Limb (tissue), 2 donors: ENCODE results near the gene IMPDH1.
A peak's percentile ranks its signal among the peaks of the same experiment; 100 is the strongest.

Experiments used
- DNase-seq, 2 donors: peaks; one replicate each; pipeline ENCODE4 v3.0.0-alpha.2; 2016; ENCODE audit errors: extremely low spot score in 2 of 2

IMPDH1 gene

GRCh38 chr7:128405471-128406313 is 4.1 kb downstream of the IMPDH1 start:
- peak in 1 of 2 donors; percentile 76 for DNase-seq

DNA sequence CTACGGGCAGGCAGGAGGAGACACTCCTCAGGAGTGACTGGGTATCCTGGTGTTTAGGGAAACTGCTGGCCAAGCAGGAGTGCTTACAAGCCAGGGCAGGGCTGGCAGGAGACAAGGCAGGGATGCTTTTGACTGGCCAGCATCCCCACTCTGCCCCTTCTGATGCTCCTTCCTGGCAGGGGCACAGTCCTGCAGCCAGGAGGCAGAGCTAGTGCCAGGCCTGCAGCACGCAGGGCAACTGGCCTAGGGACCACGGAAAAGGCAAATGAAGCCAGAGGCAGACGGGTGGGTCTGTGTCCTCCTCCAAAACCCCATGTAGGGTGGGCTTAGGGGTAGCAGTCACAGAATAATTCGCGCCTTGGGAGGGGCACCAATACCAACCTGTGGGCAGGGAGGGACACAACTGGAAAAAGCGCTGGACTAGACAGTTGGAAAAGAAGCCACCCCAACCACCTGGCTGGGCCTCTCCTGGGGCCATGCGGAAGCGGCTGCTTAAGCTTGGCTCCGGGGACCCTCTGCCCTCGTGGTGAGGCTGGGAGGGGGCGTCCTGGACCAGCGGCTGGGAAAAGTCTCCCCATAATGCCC is 4.8 kb downstream of the IMPDH1 start:
- DNase-seq = peak in 1 of 2 donors; percentile 36

GRCh38 chr7:128404143-128404681 is 5.6 kb downstream of the IMPDH1 start:
- DNase-seq = no peak

- no peak for DNase-seq
Measured at GRCh38 chr7:128403676-128404075, 6.1 kb downstream of the IMPDH1 start.

- DNase-seq = no peak
Measured at GRCh38 chr7:128402356-128402755, 7.4 kb downstream of the IMPDH1 start.

DNA sequence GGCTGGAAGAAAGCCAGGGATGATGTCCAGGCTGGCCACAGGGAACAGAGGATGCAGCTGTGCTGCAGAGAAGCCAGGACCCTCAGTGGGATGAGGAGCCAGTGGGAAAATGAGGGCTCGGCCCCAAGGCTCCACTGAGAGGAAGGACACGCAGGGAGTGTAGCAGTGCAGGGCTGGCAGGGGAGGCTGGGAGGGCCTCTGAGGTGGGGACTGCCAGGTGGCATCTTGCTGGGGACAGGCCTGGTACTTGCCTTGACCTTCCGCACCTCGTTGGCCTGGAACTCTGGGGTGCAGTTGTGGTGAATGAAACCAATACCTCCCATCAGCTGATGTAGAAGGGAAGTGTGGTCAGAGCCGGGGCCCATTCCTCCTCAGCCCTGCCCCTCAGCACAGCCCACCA is 9.2 kb downstream of the IMPDH1 start:
- no peak for DNase-seq

GRCh38 chr7:128399991-128400390 is 9.8 kb downstream of the IMPDH1 start:
- no peak for DNase-seq

- DNase-seq = no peak
Measured at GRCh38 chr7:128398841-128399135, 11.0 kb downstream of the IMPDH1 start.

- DNase-seq = peak in 1 of 2 donors; percentile 72
Measured at GRCh38 chr7:128398016-128398840, 11.6 kb downstream of the IMPDH1 start.

GRCh38 chr7:128396357-128396756 is 13.4 kb downstream of the IMPDH1 start:
- no peak for DNase-seq

GRCh38 chr7:128395748-128396147 is 14.0 kb downstream of the IMPDH1 start:
- DNase-seq = no peak

DNA sequence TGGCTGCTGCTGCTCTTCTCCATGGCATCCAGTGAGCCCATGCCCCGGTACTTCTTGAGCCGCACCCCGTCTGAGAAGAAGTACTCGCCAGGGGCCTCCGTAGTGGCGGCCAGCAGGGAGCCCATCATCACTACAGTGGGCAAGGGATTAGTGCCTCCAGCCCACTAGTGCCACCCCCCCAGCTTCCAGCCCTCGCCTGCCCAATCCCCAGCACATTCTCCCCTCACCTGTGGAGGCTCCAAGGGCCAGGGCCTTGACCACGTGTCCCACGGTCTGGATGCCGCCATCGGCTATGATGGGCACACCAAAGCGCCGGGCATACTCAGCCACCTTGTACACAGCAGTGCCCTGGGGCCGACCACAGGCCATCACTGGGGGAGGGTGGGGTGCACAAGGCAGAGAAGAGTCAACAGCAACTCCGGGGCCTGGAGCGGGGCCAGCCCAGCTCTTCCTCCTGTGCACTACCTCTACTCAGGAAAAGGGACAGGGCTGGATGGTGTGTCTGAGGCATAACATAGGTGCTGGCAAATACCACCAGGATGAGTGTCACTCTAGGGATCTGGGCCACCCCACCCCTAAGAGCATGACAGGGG is 14.8 kb downstream of the IMPDH1 start:
- DNase-seq = no peak

DNA sequence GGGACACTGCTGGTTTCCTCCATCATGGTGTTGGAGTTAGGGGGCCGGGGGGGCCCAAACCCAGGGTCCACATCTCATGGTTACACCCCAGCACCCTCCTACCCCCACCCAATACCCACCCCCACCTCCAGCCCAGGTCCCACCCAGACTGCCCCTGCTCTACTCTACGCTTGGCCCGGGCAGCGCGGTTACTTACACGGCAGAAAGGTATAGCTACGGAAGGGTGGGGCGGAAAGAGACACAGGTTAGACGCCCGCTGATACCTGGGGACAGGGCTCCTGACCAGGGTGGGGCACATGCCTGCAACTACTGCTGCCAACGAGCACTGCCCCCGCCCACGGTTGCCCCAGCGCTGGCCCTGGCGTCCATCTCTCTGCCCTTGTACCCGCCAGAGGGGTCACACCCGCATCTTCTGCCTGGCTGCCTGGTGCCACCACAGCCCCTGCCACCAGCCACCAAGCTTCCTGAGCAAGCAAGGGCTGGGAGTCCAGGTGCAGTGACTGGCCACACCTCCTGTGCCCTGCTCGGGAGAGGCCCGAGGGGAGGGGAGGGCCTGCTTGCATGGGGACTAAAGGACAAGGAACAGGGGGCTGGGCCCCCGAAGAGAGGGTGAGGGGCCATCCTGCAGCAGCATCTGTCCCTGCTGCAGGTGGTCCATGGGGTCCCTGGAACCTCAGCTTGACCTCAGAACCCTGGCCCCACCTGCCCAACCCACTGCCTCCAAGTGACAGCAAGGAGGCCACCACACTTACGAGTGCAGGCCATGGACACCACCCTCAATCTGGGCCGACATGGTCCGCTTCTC is 16.1 kb downstream of the IMPDH1 start:
- DNase-seq = no peak

DNA sequence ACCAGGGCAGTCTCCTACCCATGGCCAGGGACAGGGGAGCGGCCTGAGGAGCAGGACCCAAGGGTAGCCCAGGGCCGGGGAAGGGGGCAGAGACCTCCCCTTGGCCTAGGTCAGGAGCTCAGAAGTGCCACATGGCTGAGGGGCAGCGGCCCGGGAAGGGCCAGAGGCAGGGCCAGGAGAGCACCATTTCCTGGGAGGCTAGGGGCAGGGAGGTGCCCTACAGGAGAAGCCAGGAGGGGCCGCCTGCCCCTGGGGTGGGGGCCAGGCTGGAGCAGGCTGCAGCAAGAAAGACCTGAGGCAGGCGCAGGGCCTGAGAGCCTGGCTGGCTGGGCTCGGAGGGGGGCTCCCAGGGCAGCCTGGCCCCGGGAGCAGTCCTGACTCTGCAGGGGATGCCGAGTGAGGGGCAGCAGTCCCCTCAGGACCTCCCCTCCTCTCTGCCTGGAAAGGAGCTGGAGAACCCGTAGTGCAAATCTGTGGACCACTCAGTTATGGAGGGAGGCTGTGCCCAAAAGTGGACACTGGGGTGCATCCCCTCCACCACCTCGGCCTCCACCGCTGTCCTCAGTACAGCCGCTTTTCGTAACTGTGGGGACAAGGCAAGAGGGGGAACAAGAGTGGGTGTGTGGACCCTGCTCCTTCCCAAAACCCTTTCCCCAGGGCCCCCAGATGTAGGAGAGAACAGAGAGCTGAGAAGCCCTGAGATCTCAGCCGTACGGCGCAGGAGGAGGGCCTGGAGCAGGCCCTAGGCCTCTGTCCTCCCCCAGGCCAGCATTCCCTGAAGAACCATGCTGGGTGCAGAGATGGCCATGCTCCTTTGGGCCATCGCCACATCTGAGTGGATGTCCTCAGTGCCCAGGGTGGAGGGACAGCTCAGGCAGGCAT is 17.1 kb downstream of the IMPDH1 start:
- no peak for DNase-seq

DNA sequence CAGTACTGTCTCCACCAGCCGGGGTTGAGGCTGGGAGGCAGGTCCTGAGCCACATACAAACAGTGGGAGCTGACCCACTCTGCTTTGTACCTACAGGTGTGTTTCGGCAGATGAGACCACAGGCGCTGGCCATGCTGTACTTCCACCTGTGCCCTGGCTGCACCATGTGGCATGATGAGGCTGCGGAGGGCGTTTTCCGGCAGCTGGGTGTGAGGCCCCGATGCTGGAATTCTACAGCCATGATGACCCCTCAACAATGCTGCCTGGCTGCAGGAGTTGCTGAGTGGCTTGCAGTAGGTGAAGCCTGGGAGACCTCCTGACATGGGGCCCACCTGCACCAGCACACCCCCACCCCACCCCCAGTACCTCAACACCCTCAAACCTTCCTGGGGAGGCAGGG is 18.0 kb downstream of the IMPDH1 start:
- no peak for DNase-seq

DNA sequence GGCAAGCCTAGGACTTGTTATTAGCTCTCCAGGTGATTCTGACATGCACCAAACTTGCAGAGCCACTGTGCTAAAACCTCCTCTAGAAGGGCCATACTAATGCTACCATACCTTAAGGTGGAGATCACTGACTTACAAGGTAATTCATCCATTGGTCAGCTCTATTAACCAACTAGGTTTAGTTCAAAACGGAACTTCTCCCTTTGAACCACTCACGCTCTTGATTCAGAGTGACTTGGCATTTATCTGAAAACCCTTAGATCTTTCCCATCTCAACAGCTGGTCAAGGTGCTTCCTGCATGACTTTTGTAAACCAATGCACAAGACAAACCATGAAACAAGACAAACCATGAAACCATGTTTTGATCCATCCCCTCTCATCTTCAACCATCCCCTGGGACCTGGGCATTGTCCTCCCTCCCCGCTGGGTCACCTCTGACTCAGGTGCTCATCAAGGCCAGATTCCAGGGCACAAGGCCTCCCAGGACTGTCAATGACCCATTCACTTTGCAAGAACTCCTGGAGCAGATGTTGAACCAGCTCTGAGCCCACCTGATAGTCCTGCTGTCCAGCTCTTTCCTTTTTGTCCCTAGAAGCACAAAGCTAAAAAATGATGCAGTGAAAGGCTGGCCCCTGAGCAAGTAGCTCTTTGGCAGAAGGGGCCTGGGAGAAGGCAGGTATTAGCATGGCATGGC is 18.8 kb downstream of the IMPDH1 start:
- DNase-seq = no peak

DNA sequence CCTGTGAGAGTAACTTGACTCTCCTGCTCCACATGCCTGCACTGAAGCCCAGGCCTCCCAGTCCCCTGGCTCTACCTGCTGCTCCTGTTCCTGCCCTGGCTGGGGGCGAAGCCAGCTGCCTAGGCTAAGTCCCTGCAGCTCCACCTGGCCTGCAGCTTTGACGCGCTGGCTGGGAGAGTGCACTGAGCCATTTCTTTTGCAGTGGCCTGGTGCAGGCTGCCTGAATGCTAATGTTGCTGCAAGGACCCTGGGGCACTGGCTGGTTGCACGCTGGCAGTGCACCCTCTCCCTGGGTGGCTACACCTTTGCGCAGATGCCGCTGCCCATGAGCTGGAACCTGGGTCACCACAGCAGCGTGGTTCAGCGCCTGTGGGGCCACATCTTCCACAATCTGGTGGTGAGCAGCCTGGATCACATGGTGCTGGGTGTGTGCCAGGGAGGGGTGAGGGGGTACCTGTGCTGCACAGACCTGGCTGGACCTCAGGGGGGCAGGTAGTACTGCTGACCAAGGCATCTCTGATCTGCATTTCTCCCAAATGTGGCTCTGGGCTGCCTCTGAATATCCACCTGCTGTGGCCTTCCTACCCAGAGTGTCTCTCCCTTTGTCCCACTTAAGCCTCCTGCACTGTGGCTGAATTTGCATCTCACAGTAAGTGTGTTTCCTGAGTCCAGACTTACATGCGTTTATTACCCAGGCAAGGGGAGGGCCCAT is 20.0 kb downstream of the IMPDH1 start:
- no peak for DNase-seq

GRCh38 chr7:128389085-128389617 is 20.6 kb downstream of the IMPDH1 start:
- no peak for DNase-seq

DNA sequence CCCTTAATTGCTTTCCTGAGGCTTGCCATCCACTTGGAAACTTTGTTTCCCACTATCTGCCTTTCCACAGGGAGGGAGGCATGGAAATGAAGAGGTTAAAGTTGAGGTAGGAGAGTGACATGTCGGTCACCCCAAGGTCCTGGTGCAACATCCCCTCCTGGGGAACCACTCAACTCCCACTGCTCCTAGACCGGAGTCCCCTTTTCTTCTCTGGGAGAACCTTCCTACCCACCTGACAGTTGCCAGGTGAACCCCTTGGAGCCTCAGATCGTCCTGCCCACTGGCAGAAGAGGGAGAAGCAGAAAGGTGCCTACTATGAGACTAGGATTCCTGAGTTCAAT is 21.7 kb downstream of the IMPDH1 start:
- no peak for DNase-seq
